HG03135 (cell line): Measurements from ENCODE around the gene SMCO4.
"Not testable (repeated sequence)": the region's sequence is repeated elsewhere in the genome, so short reads cannot be mapped to it uniquely, and the experiment has no call there.

Source experiments
- ATAC-seq: cut with Tn5 transposase; IDR thresholded peaks from one replicate; pipeline ENCODE4 v1.9.1; 2021; ENCODE audit warnings: mild to moderate bottlenecking, moderate library complexity; ENCODE audit not compliant: unreplicated experiment

SMCO4 gene

GRCh38 chr11:93543292-93543977 lies at the start of gene SMCO4:
Gene SMCO4 (minus strand): TSS chr11:93543391. CDS start chr11:93479189, 64,202 bp downstream.
- ATAC-seq, result peak; percentile 81

GRCh38 chr11:93591247-93591898 lies 48.2 kb upstream of the SMCO4 start:
- peak; percentile 68 for ATAC-seq

- ATAC-seq, result no peak
Observed at GRCh38 chr11:93589347-93589746, 46.2 kb upstream of the SMCO4 start.

GRCh38 chr11:93587858-93588581 lies 44.8 kb upstream of the SMCO4 start:
- no peak for ATAC-seq

- ATAC-seq, result not testable (repeated sequence)
Observed at GRCh38 chr11:93587425-93587824, 44.2 kb upstream of the SMCO4 start.

GRCh38 chr11:93585758-93586157 lies 42.6 kb upstream of the SMCO4 start:
- no peak for ATAC-seq

- ATAC-seq, result no peak
Observed at GRCh38 chr11:93583490-93583889, 40.3 kb upstream of the SMCO4 start.

GRCh38 chr11:93579187-93579751 lies 36.1 kb upstream of the SMCO4 start:
- ATAC-seq, result no peak

- ATAC-seq, result no peak
Observed at GRCh38 chr11:93577286-93577685, 34.1 kb upstream of the SMCO4 start.

GRCh38 chr11:93576870-93577269 lies 33.7 kb upstream of the SMCO4 start:
- not testable (repeated sequence) for ATAC-seq

GRCh38 chr11:93574638-93575220 lies 31.5 kb upstream of the SMCO4 start:
- no peak for ATAC-seq

GRCh38 chr11:93573184-93573583 lies 30.0 kb upstream of the SMCO4 start:
- ATAC-seq, result no peak

GRCh38 chr11:93572621-93573020 lies 29.4 kb upstream of the SMCO4 start:
- ATAC-seq, result no peak

- no peak for ATAC-seq
Observed at GRCh38 chr11:93572171-93572570, 29.0 kb upstream of the SMCO4 start.

- no peak for ATAC-seq
Observed at GRCh38 chr11:93571612-93572011, 28.4 kb upstream of the SMCO4 start.

GRCh38 chr11:93570759-93571413 lies 27.7 kb upstream of the SMCO4 start:
- ATAC-seq, result no peak

GRCh38 chr11:93569496-93569895 lies 26.3 kb upstream of the SMCO4 start:
- ATAC-seq, result no peak

GRCh38 chr11:93568726-93569125 lies 25.5 kb upstream of the SMCO4 start:
- ATAC-seq, result no peak

GRCh38 chr11:93567401-93567895 lies 24.3 kb upstream of the SMCO4 start:
- no peak for ATAC-seq

GRCh38 chr11:93564895-93565294 lies 21.7 kb upstream of the SMCO4 start:
- no peak for ATAC-seq
